ENCODE results near the gene PLEKHG5. TPM values are rescaled to one million over a fixed set of nuclear protein-coding genes. Genes with fewer than 3 reads are reported as not detected.

PLEKHG5 gene
- total RNA-seq, 2 donors from 2014 or later, result 11.6 to 21.4 TPM

- no peaks in the 10 kb centered on the region for H3K27me3 ChIP-seq (replicated peaks; ENCODE audit: insufficient read depth)
- TF ChIP-seq POLR2AphosphoS5 (IDR thresholded peaks at IDR 0.05) (no peak), CTCF (IDR thresholded peaks at IDR 0.05) (no peak), POLR2A (IDR thresholded peaks at IDR 0.05) (no peak)
- H3K4me3 ChIP-seq, result no peak overlapping the region
- intact Hi-C loops (cut with DNase I), result no loop called here
- H3K9me3 ChIP-seq, result no peaks in the 10 kb centered on the region
- no peak for DNase-seq (ENCODE audit: low spot score)
- WGBS, result 89% methylated on average over 8 of the region's 8 CpGs
- H3K4me1 ChIP-seq (replicated peaks), result no peaks in the 10 kb centered on the region
- H3K27ac ChIP-seq, result no peak overlapping the region
- H3K36me3 ChIP-seq, result peaks cover 14 to 29% of the 10 kb centered on the region in 2 donors
These were observed 42.9 kb upstream of the PLEKHG5 start for GRCh38 chr1:6534248-6534822.

GRCh38 chr1:6531996-6532395, 40.5 kb upstream of the PLEKHG5 start:
- intact Hi-C loops (cut with DNase I), result no loop called here
- Histone ChIP-seq H3K27me3 (replicated peaks; ENCODE audit: insufficient read depth) (no peaks in the 10 kb centered on the region), H3K27ac (no peak overlapping the region), H3K4me3 (no peak overlapping the region), H3K4me1 (replicated peaks) (no peaks in the 10 kb centered on the region), H3K9me3 (no peaks in the 10 kb centered on the region), H3K36me3 (peaks cover 14 to 38% of the 10 kb centered on the region in 2 donors)
- DNase-seq (ENCODE audit: low spot score), result no peak
- TF ChIP-seq POLR2AphosphoS5 (IDR thresholded peaks at IDR 0.05), result no peak
- TF ChIP-seq CTCF (IDR thresholded peaks at IDR 0.05), result no peak
- no peak for TF ChIP-seq POLR2A (IDR thresholded peaks at IDR 0.05)
- 85% methylated on average over 5 of the region's 5 CpGs for WGBS

- no peak for DNase-seq (ENCODE audit: low spot score)
- intact Hi-C loops (cut with DNase I), result no loop called here
- no peak for TF ChIP-seq POLR2A (IDR thresholded peaks at IDR 0.05)
- TF ChIP-seq CTCF (IDR thresholded peaks at IDR 0.05), result no peak
- TF ChIP-seq POLR2AphosphoS5 (IDR thresholded peaks at IDR 0.05), result no peak
- Histone ChIP-seq H3K27me3 (replicated peaks; ENCODE audit: insufficient read depth) (no peaks in the 10 kb centered on the region), H3K4me1 (replicated peaks) (no peaks in the 10 kb centered on the region), H3K4me3 (no peak overlapping the region), H3K9me3 (no peaks in the 10 kb centered on the region), H3K27ac (no peak overlapping the region), H3K36me3 (peaks cover 14 to 47% of the 10 kb centered on the region in 2 donors)
- 97% methylated on average over 13 of the region's 13 CpGs for WGBS
These were observed 39.2 kb upstream of the PLEKHG5 start for GRCh38 chr1:6530504-6531160.

- no peak for TF ChIP-seq POLR2AphosphoS5 (IDR thresholded peaks at IDR 0.05)
- no peak for TF ChIP-seq CTCF (IDR thresholded peaks at IDR 0.05)
- no peak for TF ChIP-seq POLR2A (IDR thresholded peaks at IDR 0.05)
- no peak for DNase-seq (ENCODE audit: low spot score)
- Histone ChIP-seq H3K9me3 (no peaks in the 10 kb centered on the region), H3K4me1 (replicated peaks) (no peaks in the 10 kb centered on the region), H3K27ac (no peak overlapping the region), H3K4me3 (no peak overlapping the region), H3K27me3 (replicated peaks; ENCODE audit: insufficient read depth) (no peaks in the 10 kb centered on the region), H3K36me3 (peaks cover 14 to 53% of the 10 kb centered on the region in 2 donors)
- intact Hi-C loops (cut with DNase I), result no loop called here
- WGBS, result 94% methylated on average over 7 of the region's 7 CpGs
These were observed 37.0 kb upstream of the PLEKHG5 start for GRCh38 chr1:6528492-6528891.

- DNase-seq (ENCODE audit: low spot score), result no peak
- TF ChIP-seq CTCF (IDR thresholded peaks at IDR 0.05), result no peak
- TF ChIP-seq POLR2A (IDR thresholded peaks at IDR 0.05), result no peak
- TF ChIP-seq POLR2AphosphoS5 (IDR thresholded peaks at IDR 0.05), result no peak
- H3K36me3 ChIP-seq, result peaks cover 0 to 35% of the 10 kb centered on the region in 2 donors
- H3K4me3 ChIP-seq, result no peak overlapping the region
- WGBS, result 79% methylated on average over 11 of the region's 11 CpGs
- H3K9me3 ChIP-seq, result no peaks in the 10 kb centered on the region
- intact Hi-C loops (cut with DNase I), result no loop called here
- no peaks in the 10 kb centered on the region for H3K27me3 ChIP-seq (replicated peaks; ENCODE audit: insufficient read depth)
- H3K27ac ChIP-seq, result no peak overlapping the region
- H3K4me1 ChIP-seq (replicated peaks), result no peaks in the 10 kb centered on the region
These were observed 34.8 kb upstream of the PLEKHG5 start for GRCh38 chr1:6526316-6526715.

Data from prostate gland (tissue), 2 donors.